SK-MEL-5 (cell line): Measurements from ENCODE around the gene CHN2. TPM values are rescaled to one million over a fixed set of nuclear protein-coding genes. Genes with fewer than 3 reads are reported as not detected.

ENCODE experiments used
- DNase-seq: peaks from one replicate; pipeline ENCODE4 v3.0.0-alpha.2; 2016; ENCODE audit warnings: low read depth, low spot score
- in situ Hi-C: cut with HindIII; loops from 2 replicates; pipeline ENCODE4 v1.10.0; 2016; ENCODE audit warnings: low sequenced_read_pairs, high pct_unique_total_duplicates, low pct_unique_long_range_greater_than_20kb
- total RNA-seq: library from RNA; depleted of rRNA; stranded (reverse); fragments of >200 nt; shearing (Covaris generic); gene quantifications from 2 replicates; pipeline ENCODE4 v1.2.3, GENCODE V29; 2014

The CHN2 gene
- total RNA-seq, 1 experiment from 2014 or later: 39.5 TPM

GRCh38 chr7:29309041-29309854 lies 114.7 kb downstream of the CHN2 start:
- DNase-seq: peak; percentile 24
- in situ Hi-C loops: no loop called here

- DNase-seq: no peak
- in situ Hi-C loops: no loop called here
These were observed 116.0 kb downstream of the CHN2 start for GRCh38 chr7:29310625-29311024.

GRCh38 chr7:29311314-29311713 lies 116.7 kb downstream of the CHN2 start:
- in situ Hi-C loops: no loop called here
- no peak for DNase-seq

- DNase-seq: no peak
- in situ Hi-C loops: no loop called here
These were observed 119.6 kb downstream of the CHN2 start for GRCh38 chr7:29314148-29314547.

GRCh38 chr7:29315122-29315891 lies 120.7 kb downstream of the CHN2 start:
- in situ Hi-C loops: no loop called here
- no peak for DNase-seq

- in situ Hi-C loops: no loop called here
- no peak for DNase-seq
These were observed 121.3 kb downstream of the CHN2 start for GRCh38 chr7:29315892-29316270.

GRCh38 chr7:29316926-29317325 lies 122.4 kb downstream of the CHN2 start:
- in situ Hi-C loops: no loop called here
- DNase-seq: no peak

GRCh38 chr7:29318853-29319718 lies 124.5 kb downstream of the CHN2 start:
- in situ Hi-C loops: no loop called here
- no peak for DNase-seq

- in situ Hi-C loops: no loop called here
- DNase-seq: peak; percentile 44
These were observed 125.3 kb downstream of the CHN2 start for GRCh38 chr7:29319719-29320521.

GRCh38 chr7:29320577-29320976 lies 126.0 kb downstream of the CHN2 start:
- in situ Hi-C loops: no loop called here
- DNase-seq: no peak

GRCh38 chr7:29322023-29322712 lies 127.6 kb downstream of the CHN2 start:
- no peak for DNase-seq
- in situ Hi-C loops: no loop called here

GRCh38 chr7:29325476-29325875 lies 130.9 kb downstream of the CHN2 start:
- in situ Hi-C loops: no loop called here
- no peak for DNase-seq

GRCh38 chr7:29326864-29327263 lies 132.3 kb downstream of the CHN2 start:
- no peak for DNase-seq
- in situ Hi-C loops: no loop called here

GRCh38 chr7:29327455-29327854 lies 132.9 kb downstream of the CHN2 start:
- DNase-seq: no peak
- in situ Hi-C loops: no loop called here

GRCh38 chr7:29328045-29328444 lies 133.5 kb downstream of the CHN2 start:
- DNase-seq: no peak

GRCh38 chr7:29328811-29329210 lies 134.2 kb downstream of the CHN2 start:
- no peak for DNase-seq
- in situ Hi-C loops: no loop called here

More at GRCh38 chr7:29328045-29328444, 133.5 kb downstream of the CHN2 start:
- in situ Hi-C loops: no loop called here

- in situ Hi-C loops: no loop called here
These were observed 135.1 kb downstream of the CHN2 start for GRCh38 chr7:29329686-29330085.

More at GRCh38 chr7:29329686-29330085, 135.1 kb downstream of the CHN2 start:
- no peak for DNase-seq
